Gastroesophageal sphincter (tissue), 4 donors: ENCODE measurements around the gene NPLOC4. TPM values are rescaled to one million over a fixed set of nuclear protein-coding genes. Genes with fewer than 3 reads are reported as not detected.

ENCODE experiments used
- ATAC-seq: fragments of 150-250 bp; one replicate; pipeline ENCODE4 v1.9.1; 2016; ENCODE audit warnings: mild to moderate bottlenecking, moderate library complexity
- H3K27ac ChIP-seq, 4 donors: fragments of 200-600 bp; sonication (generic) in 3 of 4; 1 replicate in 3 of 4; 2 replicates in 1 of 4; pipeline ENCODE4 v1.5.1; 2016 to 2019
- H3K27me3 ChIP-seq: fragments of 200-600 bp; sonication (generic); one replicate; pipeline ENCODE4 v1.5.1; 2019
- H3K36me3 ChIP-seq, 2 donors: fragments of 200-600 bp; sonication (generic); one replicate each; pipeline ENCODE4 v1.5.1; 2019; ENCODE audit warnings: control low read depth in 1 of 2
- H3K4me1 ChIP-seq, 3 donors: fragments of 200-600 bp; sonication (generic); 1 replicate in 2 of 3; 2 replicates in 1 of 3; pipeline ENCODE4 v1.5.1; 2016 to 2019; ENCODE audit warnings: control low read depth in 2 of 3
- H3K4me3 ChIP-seq, 2 donors: fragments of 200-600 bp; sonication (generic); one replicate each; pipeline ENCODE4 v1.5.1; 2019; ENCODE audit warnings: mild to moderate bottlenecking in 1 of 2, moderate library complexity in 1 of 2
- H3K9me3 ChIP-seq, 3 donors: fragments of 200-600 bp; sonication (generic); one replicate each; pipeline ENCODE4 v1.5.1; 2017 to 2019; ENCODE audit warnings: control low read depth in 2 of 3
- EP300 ChIP-seq: sonication (generic); formaldehyde crosslinking; IDR thresholded peaks from one replicate; pipeline ENCODE4 v1.6.1; 2017; ENCODE audit warnings: antibody characterized with exemption, mild to moderate bottlenecking
- POLR2A ChIP-seq, 2 donors: fragments of 450-650 bp; IDR thresholded peaks; one replicate each; pipeline ENCODE4 v1.6.1; 2017; ENCODE audit warnings: antibody characterized with exemption in 2 of 2, mild to moderate bottlenecking in 2 of 2, moderate library complexity in 1 of 2
- POLR2AphosphoS5 ChIP-seq: sonication (generic); formaldehyde crosslinking; IDR thresholded peaks from one replicate; pipeline ENCODE4 v1.6.1; 2017; ENCODE audit warnings: antibody characterized with exemption
- WGBS, 2 donors: methylation state at CpG; one replicate each; pipeline ENCODE4 v1.1.5; 2018; ENCODE audit warnings: low coverage in 1 of 2; 5-methylcytosine and 5-hydroxymethylcytosine counted together
- total RNA-seq, 4 donors: library from RNA; depleted of rRNA; stranded (reverse); fragments of >200 nt; gene quantifications; one replicate each; pipeline ENCODE4 v1.1.0, GENCODE V29; 2016
- TF ChIP-seq, protein P1 (sequence below), 4 experiments: fragments of 200-600 bp in 2 of 4; fragments of 450-650 bp in 2 of 4; sonication (generic) in 1 of 4; IDR thresholded peaks; one replicate each; pipeline ENCODE4 v1.5.1; 2017 to 2019; ENCODE audit warnings: antibody characterized with exemption in 4 of 4, mild to moderate bottlenecking in 2 of 4, moderate library complexity in 2 of 4

The NPLOC4 gene
- total RNA-seq, 4 donors from 2014 or later, result 49.5 to 83.8 (median 58.0) TPM

DNA sequence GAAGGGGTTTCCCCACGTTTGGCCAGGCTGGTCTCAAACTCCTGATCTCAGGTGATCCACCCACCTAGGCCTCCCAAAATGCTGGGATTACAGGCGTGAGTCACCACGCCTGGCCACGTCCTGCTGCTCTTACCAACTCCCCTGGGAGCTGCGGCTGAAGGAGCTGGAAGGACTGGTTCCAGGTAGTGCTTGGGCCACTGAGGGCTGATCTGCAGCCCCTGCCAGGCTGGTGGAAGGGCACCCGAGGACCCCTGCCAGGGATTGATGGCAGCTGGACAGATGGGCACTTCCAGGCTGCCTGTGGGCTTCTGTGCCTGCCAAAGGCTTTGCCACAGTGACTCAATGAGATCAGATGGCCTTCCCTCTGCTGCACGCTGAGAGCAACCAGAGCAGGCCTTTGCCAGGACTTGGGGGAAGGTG lies 27.1 kb upstream of the NPLOC4 start:
- WGBS, 2 donors, result 83% methylated on average over 1 of the region's 7 CpGs; no CpG with 5 or more reads in 1 of the 2 donors
- Histone ChIP-seq H3K27ac (no peak overlapping the region), H3K4me3 (no peak overlapping the region), H3K9me3 (no peaks in the 10 kb centered on the region), H3K27me3 (no peaks in the 10 kb centered on the region), H3K4me1 (peaks cover 0 to 36% (median 21%) of the 10 kb centered on the region in 3 donors), H3K36me3 (peaks cover 0 to 17% of the 10 kb centered on the region in 2 donors)
- ATAC-seq, result no peak
- TF ChIP-seq EP300 (no peak), POLR2A (IDR thresholded peaks at IDR 0.05) (no peak), POLR2AphosphoS5 (no peak)
- TF ChIP-seq, protein P1, sequence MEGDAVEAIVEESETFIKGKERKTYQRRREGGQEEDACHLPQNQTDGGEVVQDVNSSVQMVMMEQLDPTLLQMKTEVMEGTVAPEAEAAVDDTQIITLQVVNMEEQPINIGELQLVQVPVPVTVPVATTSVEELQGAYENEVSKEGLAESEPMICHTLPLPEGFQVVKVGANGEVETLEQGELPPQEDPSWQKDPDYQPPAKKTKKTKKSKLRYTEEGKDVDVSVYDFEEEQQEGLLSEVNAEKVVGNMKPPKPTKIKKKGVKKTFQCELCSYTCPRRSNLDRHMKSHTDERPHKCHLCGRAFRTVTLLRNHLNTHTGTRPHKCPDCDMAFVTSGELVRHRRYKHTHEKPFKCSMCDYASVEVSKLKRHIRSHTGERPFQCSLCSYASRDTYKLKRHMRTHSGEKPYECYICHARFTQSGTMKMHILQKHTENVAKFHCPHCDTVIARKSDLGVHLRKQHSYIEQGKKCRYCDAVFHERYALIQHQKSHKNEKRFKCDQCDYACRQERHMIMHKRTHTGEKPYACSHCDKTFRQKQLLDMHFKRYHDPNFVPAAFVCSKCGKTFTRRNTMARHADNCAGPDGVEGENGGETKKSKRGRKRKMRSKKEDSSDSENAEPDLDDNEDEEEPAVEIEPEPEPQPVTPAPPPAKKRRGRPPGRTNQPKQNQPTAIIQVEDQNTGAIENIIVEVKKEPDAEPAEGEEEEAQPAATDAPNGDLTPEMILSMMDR (IDR thresholded peaks at IDR 0.05), result no peak

- TF ChIP-seq, protein P1 (IDR thresholded peaks at IDR 0.05), result no peak
- TF ChIP-seq POLR2AphosphoS5, result no peak
- TF ChIP-seq EP300, result no peak
- TF ChIP-seq POLR2A (IDR thresholded peaks at IDR 0.05), result no peak
- 86 to 89% methylated on average over 4 of the region's 4 CpGs for WGBS, 2 donors
- no peak for ATAC-seq
- H3K36me3 ChIP-seq, result peaks cover 0 to 8% of the 10 kb centered on the region in 2 donors
- H3K9me3 ChIP-seq, result no peaks in the 10 kb centered on the region
- no peak overlapping the region for H3K27ac ChIP-seq
- no peak overlapping the region for H3K4me3 ChIP-seq
- H3K27me3 ChIP-seq, result no peaks in the 10 kb centered on the region
- H3K4me1 ChIP-seq, result peaks cover 0 to 16% (median 12%) of the 10 kb centered on the region in 3 donors
Measured at GRCh38 chr17:81662002-81662401, 25.1 kb upstream of the NPLOC4 start.

DNA sequence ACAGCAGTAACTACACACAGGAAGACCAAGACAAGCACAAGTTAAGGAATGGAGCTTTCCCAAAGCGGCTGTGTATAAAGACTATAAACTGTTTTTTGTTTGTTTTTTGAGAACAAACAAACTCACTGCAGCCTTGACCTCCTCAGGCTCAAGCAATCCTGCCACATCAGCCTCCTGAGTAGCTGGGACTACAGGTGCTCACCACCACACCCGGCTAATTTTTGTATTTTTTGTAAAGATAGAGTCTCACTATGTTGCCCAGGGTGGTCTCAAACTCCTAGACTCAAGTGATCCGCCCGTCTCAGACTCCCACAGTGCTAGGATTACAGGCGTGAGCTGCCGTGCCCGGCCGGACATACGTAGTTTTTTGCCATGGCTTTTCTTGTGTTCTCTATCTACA lies 23.5 kb upstream of the NPLOC4 start:
- WGBS, 2 donors, result 74 to 86% methylated on average over 3 to 9 of the region's 9 CpGs
- Histone ChIP-seq H3K4me1 (peaks cover 0 to 9% (median 6%) of the 10 kb centered on the region in 3 donors), H3K9me3 (no peaks in the 10 kb centered on the region), H3K36me3 (peaks cover 0 to 8% of the 10 kb centered on the region in 2 donors), H3K27me3 (no peaks in the 10 kb centered on the region), H3K4me3 (no peak overlapping the region), H3K27ac (no peak overlapping the region)
- TF ChIP-seq, protein P1 (IDR thresholded peaks at IDR 0.05), result no peak
- no peak for ATAC-seq

GRCh38 chr17:81659038-81659437 lies 22.1 kb upstream of the NPLOC4 start:
- TF ChIP-seq POLR2A (IDR thresholded peaks at IDR 0.05) (no peak), EP300 (no peak), POLR2AphosphoS5 (no peak)
- TF ChIP-seq, protein P1 (IDR thresholded peaks at IDR 0.05), result no peak
- H3K27ac ChIP-seq, result no peak overlapping the region
- H3K9me3 ChIP-seq, result no peaks in the 10 kb centered on the region
- peaks cover 12% of the 10 kb centered on the region for H3K27me3 ChIP-seq
- no peak overlapping the region for H3K4me3 ChIP-seq
- H3K36me3 ChIP-seq, result no peaks in the 10 kb centered on the region
- no peak for ATAC-seq
- WGBS, 2 donors, result 73 to 87% methylated on average over 5 of the region's 5 CpGs
- H3K4me1 ChIP-seq, result no peaks in the 10 kb centered on the region

GRCh38 chr17:81656835-81657234 lies 19.9 kb upstream of the NPLOC4 start:
- no peak for ATAC-seq
- no CpG with 5 or more reads among the region's 4 CpGs for WGBS, 2 donors

More at GRCh38 chr17:81656835-81657234, 19.9 kb upstream of the NPLOC4 start:
- Histone ChIP-seq H3K27ac (no peak overlapping the region), H3K9me3 (no peaks in the 10 kb centered on the region), H3K4me1 (no peaks in the 10 kb centered on the region), H3K36me3 (no peaks in the 10 kb centered on the region), H3K4me3 (no peak overlapping the region), H3K27me3 (peaks cover 33% of the 10 kb centered on the region)
- TF ChIP-seq EP300, result no peak
- no peak for TF ChIP-seq POLR2AphosphoS5
- TF ChIP-seq, protein P1 (IDR thresholded peaks at IDR 0.05), result no peak
- TF ChIP-seq POLR2A (IDR thresholded peaks at IDR 0.05), result no peak
